Medulla oblongata (tissue), 1 donor: ENCODE results near the gene GRIFIN.

Experiments used
- DNase-seq: peaks from one replicate; pipeline ENCODE4 v3.0.0-alpha.2; 2015; ENCODE audit errors: extremely low spot score

GRIFIN gene, protein sequence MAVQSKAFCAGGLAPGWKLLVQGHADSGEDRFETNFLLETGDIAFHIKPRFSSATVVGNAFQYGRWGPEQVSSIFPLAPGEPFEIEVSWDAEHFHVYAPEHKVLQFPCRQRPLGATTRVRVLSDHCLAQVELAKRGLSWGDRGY

DNA sequence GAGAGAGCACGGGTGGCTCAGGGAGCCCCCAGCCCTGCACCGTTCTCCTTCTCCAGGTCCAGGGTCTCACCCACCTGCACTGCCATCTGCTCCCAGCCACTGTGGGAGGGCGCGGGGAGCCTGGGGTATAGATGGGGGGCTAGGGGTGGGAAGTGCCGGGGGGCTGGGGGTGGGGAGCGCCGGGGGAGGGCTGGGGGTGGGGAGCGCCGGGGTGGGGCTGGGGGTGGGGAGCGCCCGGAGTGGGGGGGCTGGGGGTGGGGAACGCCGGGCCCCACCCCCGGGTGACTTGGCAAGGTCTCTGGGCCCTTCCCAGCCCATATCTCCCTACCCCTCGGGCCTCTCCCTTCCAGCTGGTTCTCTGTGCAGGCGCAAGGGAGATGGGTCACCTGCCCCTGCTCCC lies at the start of gene GRIFIN:
GRIFIN (minus strand) TSS at position 101 of the 400 bp plus-strand sequence; CDS start at position 86, 15 bp downstream.
- DNase-seq = no peak

DNA sequence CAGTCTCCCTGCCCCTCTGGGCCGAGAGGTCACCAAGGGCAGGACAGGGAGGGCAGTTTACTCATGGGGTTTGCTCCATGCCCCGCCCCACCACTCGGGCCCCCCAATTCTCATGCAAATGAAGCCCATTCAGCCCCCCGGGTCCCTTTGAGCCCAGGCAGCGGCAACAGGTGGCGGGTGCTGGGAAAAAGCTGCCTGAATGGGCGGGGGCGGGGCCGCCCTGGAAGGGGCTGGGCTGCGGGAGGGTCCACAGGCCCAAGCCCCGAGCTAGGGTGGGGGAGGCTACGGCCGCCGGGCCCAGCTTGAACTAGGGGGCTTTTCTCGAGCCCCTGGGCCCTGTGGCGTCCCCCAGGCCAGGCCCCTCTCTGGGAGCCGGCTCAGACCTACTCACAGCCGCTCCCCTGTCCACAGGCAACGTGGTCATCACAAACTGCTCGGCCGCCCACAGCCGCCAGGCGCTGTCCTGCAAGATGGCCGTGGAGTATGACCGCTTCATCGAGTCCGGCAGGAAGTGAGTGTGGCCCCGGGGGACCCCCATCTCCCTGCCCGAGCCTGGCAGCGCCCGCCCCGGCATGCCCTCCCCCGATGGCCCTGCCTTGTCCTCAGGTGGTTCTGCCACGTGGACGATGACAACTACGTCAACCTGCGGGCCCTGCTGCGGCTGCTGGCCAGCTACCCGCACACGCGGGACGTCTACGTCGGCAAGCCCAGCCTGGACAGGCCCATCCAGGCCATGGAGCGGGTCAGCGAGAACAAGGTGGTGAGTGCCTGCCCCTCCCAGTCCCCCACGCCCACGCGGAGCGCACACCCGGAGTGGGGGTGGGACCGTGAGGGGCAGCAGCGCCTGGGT lies 48.8 kb upstream of the GRIFIN start:
- no peak for DNase-seq

DNA sequence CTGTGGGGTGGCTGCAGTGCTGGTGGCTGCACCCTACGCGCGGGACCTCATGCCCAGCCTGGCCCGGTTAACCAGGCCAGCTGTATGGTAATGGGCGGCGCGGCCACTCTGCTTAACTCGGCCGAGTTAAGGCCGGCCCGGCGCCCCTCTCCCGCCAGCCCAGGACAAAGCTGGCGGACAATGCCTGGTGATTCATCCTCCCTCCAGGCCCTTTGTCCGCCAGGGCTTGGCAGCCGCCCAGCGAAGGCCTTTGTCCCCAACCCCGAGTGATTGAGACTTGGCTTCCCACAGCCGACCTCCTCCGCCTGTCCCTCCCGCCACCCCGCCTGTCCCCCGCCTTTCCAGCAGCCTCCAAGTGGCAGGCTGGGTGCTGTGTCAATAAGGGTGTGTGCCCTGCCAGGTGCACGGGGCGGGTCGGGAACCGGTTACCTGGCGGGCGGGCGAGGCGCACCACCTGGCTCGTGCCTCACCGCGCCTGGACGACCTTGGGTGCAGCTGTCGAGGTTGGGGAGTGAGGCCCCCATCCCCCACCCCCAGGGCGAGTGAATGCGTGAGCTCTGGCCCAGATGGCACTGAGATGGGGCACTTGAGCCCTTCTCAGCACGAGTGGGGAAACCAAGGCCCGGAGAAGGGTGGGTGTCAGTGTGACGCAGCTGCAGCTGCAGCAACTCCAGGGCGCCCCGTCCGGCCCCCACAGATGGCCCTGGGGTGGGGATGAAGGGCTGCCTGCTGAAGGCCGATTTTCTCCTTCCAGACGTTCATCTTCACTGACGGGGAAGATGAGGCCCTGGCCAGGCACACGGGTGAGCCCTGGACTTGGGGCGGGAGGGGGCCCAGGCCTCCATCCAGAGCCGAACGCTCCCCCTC lies 48.0 kb upstream of the GRIFIN start:
- DNase-seq = peak; percentile 95

DNA sequence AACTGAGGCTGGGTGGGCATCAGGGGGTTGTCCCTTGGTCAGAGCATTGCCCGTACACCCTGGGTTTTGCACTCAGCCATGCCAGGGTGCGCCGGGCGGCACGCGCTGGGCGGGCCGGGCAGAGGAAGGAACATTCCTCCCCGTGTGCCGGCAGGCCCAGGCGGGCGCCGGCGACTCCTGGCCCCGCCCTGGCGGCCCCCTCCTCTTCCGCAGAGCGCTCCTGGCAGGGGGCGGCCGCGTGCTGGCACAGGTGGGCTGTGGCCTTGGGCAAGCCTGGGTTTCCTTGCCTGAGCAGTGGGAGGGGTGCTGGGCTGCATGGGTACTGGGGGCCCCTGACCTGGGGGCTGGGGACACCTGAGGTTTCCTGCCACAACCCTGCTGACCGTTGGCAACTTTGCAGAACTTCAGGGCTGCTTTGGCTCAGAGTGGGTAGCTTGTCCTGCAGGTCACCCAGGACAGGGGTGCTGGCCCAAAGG lies 47.3 kb upstream of the GRIFIN start:
- no peak for DNase-seq

DNA sequence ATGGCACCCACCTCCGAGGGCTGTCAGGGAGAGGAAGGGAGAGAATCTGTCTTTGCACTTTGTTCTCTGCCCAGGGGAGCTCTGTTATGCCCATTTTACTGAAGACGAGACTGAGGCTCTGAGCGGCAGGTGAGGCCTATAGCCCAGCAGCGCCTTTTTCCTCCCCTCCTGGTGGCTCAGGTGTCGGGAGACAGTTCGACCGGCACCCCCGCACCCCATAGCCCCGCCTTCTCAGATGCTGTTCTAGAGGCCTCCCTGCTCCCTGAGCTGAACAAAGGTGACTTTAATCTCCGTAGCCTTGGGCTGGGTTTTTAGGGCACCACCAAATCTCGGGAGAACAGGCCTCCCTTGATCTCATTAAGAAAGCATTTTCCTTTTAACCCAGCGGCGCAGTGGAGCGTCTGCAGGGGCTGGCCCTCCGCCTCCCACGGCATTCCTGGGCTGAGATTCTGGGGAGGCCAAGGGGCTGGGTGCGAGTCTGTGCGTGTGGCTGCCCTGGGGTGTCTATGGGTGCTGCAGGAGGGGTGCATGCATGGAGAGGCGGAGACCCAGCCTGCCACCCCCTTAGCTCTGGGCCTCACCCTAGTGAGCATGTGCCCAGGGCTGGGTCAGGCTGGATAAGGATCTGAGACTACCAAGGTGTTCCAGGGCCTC lies 46.7 kb upstream of the GRIFIN start:
- no peak for DNase-seq

DNA sequence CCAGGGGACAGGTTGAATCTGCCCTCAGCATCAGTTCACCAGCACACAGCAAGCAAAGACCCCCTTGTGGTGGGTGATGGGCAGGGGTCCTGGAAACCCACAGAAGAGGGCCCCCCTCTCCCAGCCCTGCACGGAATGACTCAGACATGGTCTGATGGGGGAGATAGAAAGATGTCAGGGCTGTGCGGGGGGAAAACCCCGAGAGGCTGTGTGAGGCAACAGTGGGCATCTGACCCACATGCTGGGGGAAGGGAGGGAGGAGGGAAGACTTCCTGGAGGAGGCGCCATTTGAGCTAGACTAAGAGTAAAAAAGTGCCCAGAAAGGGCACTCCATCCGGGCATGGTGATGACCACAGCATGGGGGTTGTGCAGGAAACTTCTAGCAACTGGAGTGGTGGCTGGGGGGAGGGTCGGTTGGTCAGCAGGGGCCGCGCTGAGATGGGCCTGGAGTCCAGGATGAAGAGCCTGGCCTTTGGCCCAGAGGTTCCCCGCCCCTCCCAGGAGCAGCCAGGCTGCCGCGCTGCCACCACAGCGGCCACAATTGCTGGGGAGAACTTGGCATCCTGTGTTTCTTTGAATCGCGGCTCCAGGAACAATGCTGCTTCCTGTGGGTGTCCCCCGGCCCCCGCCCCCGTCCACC lies 45.9 kb upstream of the GRIFIN start:
- peak; percentile 50 for DNase-seq

DNA sequence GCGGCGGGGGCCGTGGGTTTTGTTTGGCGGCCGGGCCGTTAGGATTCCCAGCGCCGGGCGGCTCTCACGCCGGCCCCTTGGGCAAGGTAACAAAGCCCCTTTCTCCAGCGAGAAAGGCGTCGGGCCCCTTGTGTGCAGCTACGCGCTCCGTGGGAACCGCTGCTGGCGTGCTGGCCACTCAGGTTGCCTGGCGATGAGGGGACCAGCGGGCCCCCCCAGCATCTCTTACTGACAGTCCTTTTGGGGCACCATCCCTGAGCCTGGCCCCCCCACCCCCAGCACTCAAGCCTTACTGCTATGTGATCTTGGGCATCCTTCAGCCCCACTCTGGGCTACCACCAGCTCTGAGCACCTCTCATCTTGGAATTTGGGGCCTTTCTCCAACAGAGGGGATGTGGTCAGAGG lies 45.1 kb upstream of the GRIFIN start:
- no peak for DNase-seq

DNA sequence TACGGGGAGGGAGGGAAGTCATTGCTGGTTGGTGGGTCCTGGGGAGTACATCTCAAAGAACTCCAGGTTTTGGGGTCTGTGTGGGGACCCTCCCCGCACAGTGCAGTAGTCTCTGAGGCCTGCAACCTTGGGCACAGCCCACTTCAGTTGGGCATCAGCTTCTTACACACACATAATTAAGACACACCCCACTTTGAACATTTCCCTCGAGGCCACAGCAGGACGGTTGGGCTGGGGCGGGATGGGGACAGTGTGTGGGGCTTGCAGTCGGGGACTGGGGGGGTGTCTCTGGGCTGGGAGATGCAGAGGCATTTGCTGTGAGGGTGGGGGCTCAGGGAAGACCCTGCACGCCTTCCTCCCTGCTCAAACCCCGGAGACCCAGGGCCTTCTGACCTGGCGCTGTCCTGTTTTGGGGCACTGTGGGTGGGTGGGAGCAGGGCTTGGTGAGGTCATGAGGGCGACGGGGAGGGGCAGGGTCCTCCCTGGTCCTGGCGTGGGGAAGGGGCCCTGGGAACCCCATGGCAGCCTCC lies 44.6 kb upstream of the GRIFIN start:
- DNase-seq = no peak

DNA sequence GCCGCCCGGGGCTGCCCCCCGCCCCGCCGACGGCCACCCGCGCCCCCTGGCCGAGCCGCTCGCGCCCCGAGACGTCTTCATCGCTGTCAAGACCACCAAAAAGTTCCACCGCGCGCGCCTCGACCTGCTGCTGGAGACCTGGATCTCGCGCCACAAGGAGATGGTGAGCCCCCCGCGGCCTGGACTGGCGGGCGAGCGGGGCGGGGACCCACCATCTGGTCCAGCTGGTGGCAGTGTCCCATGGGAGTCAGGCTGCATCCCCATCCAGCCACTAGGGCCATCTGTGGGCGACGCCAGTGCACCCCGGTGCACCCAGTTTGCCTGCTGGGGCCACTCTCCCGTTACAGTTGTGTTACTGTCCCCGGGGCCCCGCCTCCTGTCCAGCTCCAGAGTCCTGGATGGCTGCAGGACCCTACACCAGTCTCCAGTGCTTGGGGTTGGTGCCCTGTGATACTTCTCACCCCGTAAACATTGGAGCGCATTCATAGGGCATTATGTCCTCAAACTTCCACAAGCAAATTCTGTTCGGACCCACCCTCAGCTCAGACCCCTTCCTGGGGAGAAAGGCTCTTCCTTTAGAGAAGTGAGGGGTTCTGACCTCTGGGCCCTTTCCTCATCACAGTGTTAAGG lies 44.0 kb upstream of the GRIFIN start:
- peak; percentile 26 for DNase-seq

DNA sequence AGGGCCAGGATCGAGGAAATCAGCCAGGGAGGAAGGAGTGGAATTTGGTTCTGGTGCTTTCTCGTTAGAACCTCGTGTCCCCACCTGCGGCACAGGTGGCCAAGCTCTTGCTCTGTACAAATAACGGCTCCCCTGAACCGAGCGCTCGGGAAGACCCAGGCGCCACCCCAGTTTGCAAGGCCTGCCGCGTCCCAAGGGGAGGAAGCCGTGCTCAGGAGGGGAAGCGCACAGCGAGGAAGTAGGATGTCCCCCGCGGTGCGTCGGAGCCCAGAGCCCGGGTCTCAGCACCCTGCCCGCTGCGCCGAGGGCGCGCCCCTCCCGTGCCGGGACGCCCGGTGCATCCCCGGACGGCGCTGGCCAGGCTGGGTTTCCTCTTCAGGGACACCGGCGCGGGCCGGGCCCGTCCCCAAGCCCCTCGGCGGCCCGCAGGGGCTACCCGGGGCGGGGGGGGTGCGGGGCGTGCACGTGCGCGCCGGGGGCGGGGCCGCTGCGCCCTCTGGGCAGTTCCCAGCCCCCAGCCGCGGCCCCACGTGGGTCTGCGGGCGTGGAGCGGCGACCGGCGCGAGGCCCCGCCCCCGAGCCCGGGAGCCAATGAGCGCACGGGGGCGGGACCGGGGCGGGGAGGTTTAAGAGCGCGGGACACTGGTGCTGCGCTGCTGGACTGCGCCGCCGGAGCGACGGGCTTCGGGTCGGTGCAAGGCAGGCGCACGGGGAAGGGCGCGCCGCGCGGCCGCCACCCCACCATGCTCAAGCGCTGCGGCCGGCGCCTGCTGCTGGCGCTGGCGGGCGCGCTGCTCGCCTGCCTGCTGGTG lies 43.1 kb upstream of the GRIFIN start, which contains the start of gene LFNG:
LFNG (plus strand) TSS at position 656 of the 812 bp plus-strand sequence; CDS start at position 744, 88 bp downstream.
- peak; percentile 95 for DNase-seq

DNA sequence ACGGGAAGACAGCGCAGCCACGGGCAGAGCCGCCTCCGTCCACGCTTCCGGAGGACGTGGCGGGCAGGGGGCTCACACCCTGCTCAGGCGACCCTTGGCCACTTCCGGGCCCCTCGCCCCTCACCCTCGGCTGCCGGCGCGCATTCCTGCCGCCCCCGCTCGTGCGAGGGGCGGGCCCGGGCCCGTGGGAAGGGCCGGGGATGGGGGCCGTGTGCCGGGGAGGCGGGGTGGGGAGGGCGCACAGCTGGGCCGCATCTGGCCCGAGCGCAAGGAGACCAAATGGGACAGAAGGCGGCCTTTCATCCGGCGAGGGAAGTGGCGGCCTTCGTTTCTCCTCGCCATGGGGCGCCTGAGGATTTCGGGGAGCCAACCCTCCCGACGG lies 42.5 kb upstream of the GRIFIN start:
- DNase-seq = no peak

DNA sequence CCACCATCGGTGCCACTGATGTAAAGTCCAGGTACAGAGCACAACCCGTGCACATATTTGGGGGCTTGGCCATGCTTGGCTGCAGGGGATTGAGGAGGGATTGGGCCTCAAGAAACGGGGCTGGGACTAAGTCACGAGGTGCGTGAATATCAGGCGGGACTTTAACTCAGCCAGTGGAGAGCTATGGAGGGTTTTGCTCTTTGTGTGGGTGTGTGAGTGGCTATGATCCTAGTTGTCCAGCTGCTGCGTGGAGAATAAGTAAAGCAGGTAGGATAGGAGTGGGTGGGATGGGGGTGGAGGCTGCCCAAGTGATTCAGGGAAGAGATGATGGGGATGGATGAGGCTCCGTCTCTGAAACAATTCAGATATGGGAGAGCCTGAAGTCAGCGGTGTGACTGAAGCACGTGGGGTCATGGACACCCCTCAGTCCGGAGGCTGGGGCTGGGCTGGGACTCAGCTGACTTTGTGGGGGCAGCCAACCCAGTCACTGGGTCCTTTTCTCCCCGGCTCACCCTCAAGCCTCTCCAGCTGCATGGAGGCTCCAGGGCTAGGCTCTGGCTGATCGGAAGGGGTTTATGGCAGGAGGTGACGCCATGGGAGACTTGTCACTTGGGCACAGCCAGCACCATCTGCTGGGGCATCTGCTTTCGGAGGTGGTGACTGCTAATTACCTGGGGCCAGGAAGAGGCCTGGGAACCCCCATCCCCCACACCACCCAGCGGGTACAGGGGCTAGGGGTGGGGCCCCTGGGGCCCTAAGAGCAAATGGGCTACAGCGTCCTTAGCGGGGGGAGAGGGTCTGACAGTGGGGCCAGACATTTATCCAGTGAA lies 41.7 kb upstream of the GRIFIN start:
- DNase-seq = no peak

DNA sequence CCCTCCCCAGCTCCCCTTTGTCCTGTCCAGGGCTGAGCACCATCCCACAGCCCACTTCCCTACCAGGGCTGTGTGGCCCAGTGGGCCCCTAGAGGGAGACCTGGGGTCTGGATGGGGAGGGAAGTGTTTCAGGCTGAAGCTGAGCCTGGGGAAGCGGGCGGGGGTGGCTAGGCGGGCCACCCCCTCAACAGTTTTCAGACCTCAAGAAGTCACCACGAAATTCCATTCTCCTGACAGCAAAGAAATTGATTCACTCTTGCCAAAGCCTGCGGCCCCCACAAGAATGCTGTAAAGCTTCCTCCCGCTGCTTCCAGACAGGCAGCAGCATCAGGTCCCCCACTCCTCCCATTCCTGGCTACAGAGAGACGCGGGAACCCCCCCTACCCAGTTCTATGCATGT lies 40.8 kb upstream of the GRIFIN start:
- no peak for DNase-seq

DNA sequence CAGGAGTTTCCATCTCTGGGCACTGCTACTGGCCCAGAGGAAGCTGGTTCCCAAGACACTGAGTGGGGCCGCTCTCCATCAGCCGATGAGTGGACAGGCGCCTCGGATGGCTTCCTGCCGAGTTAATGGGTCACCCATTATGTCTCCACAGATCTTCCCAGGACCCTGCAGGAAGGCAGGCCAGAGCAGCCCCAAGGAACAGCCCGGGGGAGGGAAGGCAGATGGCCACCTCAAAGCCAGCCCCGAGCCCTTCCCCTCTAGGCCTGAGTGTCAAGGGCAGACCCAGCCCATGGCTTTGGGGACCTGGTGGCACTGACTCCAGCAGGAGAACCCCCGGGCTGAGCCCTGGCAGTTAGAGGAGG lies 40.0 kb upstream of the GRIFIN start:
- DNase-seq = no peak

DNA sequence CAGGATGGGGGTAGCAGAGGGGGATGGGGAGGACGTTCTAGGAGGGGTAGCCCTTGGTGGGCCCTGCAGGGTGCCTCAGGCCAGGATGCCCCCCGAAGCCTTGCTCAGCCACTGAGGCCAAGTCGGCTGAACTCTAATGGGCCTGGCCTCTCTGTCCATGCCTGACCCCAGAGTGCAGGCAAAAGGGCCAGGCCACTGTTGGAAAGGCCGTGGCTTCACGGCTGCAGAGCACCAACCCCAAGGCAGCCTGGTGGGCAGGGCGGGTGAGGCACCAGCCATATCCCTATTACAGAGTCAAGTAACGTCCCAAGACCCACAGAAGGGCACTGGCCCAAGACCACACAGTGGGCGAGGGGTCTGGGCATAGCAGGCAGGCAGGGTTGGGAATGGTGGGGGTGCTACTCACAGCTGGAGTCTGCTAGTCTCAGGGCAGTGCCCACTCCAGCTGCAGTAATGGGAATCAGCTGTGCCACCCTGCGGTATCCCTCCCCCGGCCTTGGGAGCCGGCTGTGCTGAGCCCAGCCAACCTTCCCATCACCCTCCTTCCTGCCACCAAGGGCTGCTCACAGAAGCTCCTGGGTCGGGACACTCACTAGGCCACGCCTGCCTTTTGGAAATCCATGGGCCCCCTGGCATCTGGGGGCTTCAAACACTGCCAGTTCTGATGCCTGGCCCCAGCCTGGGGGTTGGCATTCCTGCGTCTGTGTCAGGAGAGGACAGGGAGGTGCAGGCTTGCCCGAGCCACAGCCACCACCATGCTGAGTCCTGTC lies 39.4 kb upstream of the GRIFIN start:
- DNase-seq = peak; percentile 17

DNA sequence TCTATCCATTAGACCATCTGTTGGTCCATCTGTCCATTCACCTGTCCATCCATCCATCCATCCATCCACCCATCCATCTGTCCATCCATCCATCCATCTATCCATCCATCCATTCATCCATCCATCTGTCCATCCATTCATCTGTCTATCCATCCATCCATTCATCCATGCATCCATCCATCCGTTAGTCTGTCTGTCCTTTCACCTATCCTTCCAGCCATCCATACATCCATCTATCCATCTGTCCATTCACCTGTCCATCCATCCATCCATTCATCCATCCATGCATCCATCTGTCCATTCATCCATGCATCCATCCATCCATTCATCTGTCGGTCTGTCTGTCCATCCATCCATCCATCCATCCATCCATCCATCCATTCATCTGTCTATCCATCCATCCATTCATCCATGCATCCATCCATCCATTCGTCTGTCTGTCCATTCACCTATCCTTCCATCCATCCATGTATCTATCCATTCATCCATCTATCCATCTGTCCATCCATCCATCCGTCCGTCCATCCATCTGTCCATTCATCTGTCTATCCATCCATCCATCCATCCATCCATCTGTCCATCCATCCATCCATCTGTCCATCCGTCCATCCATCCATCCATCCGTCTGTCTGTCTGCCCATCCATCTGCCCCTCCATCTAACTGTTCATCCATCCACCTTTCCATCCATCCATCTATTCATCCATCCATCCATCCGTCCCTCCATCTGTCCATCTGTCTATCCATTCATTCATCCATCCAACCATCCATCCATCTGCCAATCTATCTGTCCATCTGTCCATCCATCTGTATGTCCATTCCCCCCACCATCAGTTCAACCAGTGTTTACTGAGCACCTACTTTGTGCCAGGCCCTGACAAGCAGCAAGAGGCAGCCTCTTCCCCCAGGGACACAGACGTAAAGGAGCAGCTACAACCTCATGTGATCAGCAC lies 38.5 kb upstream of the GRIFIN start:
- DNase-seq = no peak

DNA sequence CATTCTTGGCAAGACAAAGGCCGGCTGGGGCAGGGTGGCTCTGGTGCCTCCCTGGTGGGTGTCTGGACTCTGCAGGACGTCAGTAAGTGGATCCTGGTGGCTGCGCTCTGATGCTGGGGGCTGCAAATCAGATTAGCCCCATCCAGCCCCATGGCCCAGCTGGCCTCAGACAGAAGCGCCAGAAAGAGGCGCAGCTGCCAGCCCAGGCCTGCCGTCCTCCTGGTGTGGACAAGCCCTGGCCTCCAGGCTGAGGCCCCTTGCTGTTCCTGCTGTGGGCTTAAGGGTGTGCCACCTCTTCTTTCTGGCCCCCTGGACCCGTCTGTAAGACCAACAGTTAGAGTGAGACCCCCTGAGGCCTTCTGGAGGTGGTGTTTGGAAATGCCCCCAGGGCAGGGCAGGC lies 37.5 kb upstream of the GRIFIN start:
- no peak for DNase-seq
